Bronchus fibroblast of lung (primary cell): ENCODE measurements around the gene DYRK4. TPM values are rescaled to one million over a fixed set of nuclear protein-coding genes. Genes with fewer than 3 reads are reported as not detected.

ENCODE experiments used
- total RNA-seq: library from RNA; depleted of rRNA; stranded (reverse); fragments of >200 nt; gene quantifications from 2 replicates; pipeline ENCODE4 v1.2.3, GENCODE V29; 2015

DYRK4 gene
- total RNA-seq, result 77.0 and 89.5 TPM in 2 replicates

GRCh38 chr12:4562034-4562657, at the start of gene DYRK4:
Gene DYRK4, plus strand, starts transcription at chr12:4562208. Its CDS starts 38 bp downstream, at chr12:4562246.

GRCh38 chr12:4538207-4539160, 23.5 kb upstream of the DYRK4 start, which contains the start of gene RAD51AP1:
Gene RAD51AP1, plus strand, starts transcription at chr12:4538890. Its CDS starts 50 bp downstream, at chr12:4538940.

GRCh38 chr12:4648501-4649357, 86.7 kb downstream of the DYRK4 start, which contains the start of the genes AKAP3 and NDUFA9:
Gene AKAP3, minus strand, starts transcription at chr12:4649051. Its CDS starts 10,855 bp downstream, at chr12:4638196.
Gene NDUFA9, plus strand, starts transcription at chr12:4649114. Its CDS starts 13 bp downstream, at chr12:4649127.

Other genes starting within 250 kb of the DYRK4 start
- 6.1 and 7.7 TPM in 2 replicates for gene TIGAR, start 241.0 kb upstream of the DYRK4 start, total RNA-seq
- gene FGF23, start 182.5 kb upstream of the DYRK4 start, total RNA-seq, result not detected in 2 replicates
- not detected in 2 replicates for gene FGF6, start 116.4 kb upstream of the DYRK4 start, total RNA-seq
- 14.7 and 21.9 TPM in 2 replicates for gene RAD51AP1, start 23.3 kb upstream of the DYRK4 start, total RNA-seq
- 0.67 and 1.3 TPM in 2 replicates for gene AKAP3, start 86.8 kb downstream of the DYRK4 start, total RNA-seq
- gene NDUFA9, start 86.9 kb downstream of the DYRK4 start, total RNA-seq, result 65.9 and 80.9 TPM in 2 replicates
- 0.15 and 0.17 TPM in 2 replicates for gene GALNT8, start 158.2 kb downstream of the DYRK4 start, total RNA-seq